Activated naive CD8-positive, alpha-beta T cell treated with anti-CD3 and anti-CD28 coated beads, Interleukin-2, amount 10 ng/mL, durations not matched to agents 7 days and 5 days (primary cell): ENCODE results near the gene ATP13A1. TPM values are rescaled to one million over a fixed set of nuclear protein-coding genes. Genes with fewer than 3 reads are reported as not detected.
"Not testable (repeated sequence)": the region's sequence is repeated elsewhere in the genome, so short reads cannot be mapped to it uniquely, and the experiment has no call there.

Experiments used
- ATAC-seq: fragments of 150-1000 bp; cut with Tn5 transposase; one replicate; pipeline ENCODE4 v1.10.0; 2021; ENCODE audit warnings: low read depth, moderate library complexity
- POLR2A ChIA-PET: fragments of 350-600 bp; sonication (Branson Sonifier 250); formaldehyde crosslinking; loops from one replicate; lab custom pipeline; 2021; ENCODE audit warnings: antibody characterized with exemption; lab: Charles Lee
- DNase-seq: peaks from one replicate; pipeline ENCODE4 v3.0.0; 2021
- H3K27ac Mint-ChIP-seq: one replicate; pipeline ENCODE4 v1.8.0; 2022; ENCODE audit warnings: mild to moderate bottlenecking, mixed read lengths
- H3K27me3 Mint-ChIP-seq: one replicate; pipeline ENCODE4 v1.8.0; 2022; ENCODE audit warnings: mild to moderate bottlenecking, moderate library complexity, mixed read lengths
- H3K36me3 Mint-ChIP-seq: one replicate; pipeline ENCODE4 v1.8.0; 2021; ENCODE audit warnings: mild to moderate bottlenecking, mixed read lengths
- H3K4me1 Mint-ChIP-seq: one replicate; pipeline ENCODE4 v1.8.0; 2021; ENCODE audit warnings: mixed read lengths
- H3K4me3 Mint-ChIP-seq: one replicate; pipeline ENCODE4 v1.8.0; 2022; ENCODE audit warnings: mild to moderate bottlenecking, moderate library complexity, mixed read lengths
- H3K9me3 Mint-ChIP-seq: one replicate; pipeline ENCODE4 v1.8.0; 2021; ENCODE audit warnings: mixed read lengths
- total RNA-seq, 2 experiments: library from RNA; stranded (reverse); gene quantifications; one replicate each; pipeline ENCODE4 v1.2.3, GENCODE V29; 2021

ATP13A1 gene
- 100 to 1,000 TPM; 108 to 115 TPM for total RNA-seq

GRCh38 chr19:19663256-19664120, at the start of gene ATP13A1:
Gene ATP13A1 (minus strand): TSS chr19:19663676. CDS start chr19:19663666, 10 bp downstream.
- peaks cover 26% of the 10 kb centered on the region for H3K4me1 Mint-ChIP-seq
- H3K9me3 Mint-ChIP-seq, result no peaks in the 10 kb centered on the region
- ATAC-seq (peak; percentile 79), DNase-seq (peak; percentile 92)
- H3K36me3 Mint-ChIP-seq, result peaks cover 32% of the 10 kb centered on the region
- peak within 1 kb of the TSS; percentile 93 for H3K4me3 Mint-ChIP-seq
- H3K27me3 Mint-ChIP-seq, result no peaks in the 10 kb centered on the region
- POLR2A ChIA-PET, result interaction anchor here (0.5 to 3.0 kb wide), 22 partner anchors 10 to 901 kb away, joined by 3 to 17 read pairs (median 4); partner anchors contain the start of genes LPAR2, NDUFA13, PBX4 and ZNF14
- H3K27ac Mint-ChIP-seq, result peak within 1 kb of the TSS; percentile 98

GRCh38 chr19:19711934-19712828, 48.7 kb upstream of the ATP13A1 start:
- Mint-ChIP-seq H3K9me3 (peaks cover 37% of the 10 kb centered on the region), H3K4me3 (no peak overlapping the region), H3K36me3 (peaks cover 87% of the 10 kb centered on the region), H3K4me1 (no peaks in the 10 kb centered on the region), H3K27me3 (no peaks in the 10 kb centered on the region), H3K27ac (no peak overlapping the region)
- POLR2A ChIA-PET, result no interaction called here
- ATAC-seq (no peak), DNase-seq (no peak)

- Mint-ChIP-seq H3K4me3 (no peak overlapping the region), H3K4me1 (no peaks in the 10 kb centered on the region), H3K27ac (no peak overlapping the region), H3K27me3 (no peaks in the 10 kb centered on the region), H3K9me3 (peaks cover 35% of the 10 kb centered on the region), H3K36me3 (peaks cover 82% of the 10 kb centered on the region)
- POLR2A ChIA-PET, result no interaction called here
- no peak for DNase-seq
- no peak for ATAC-seq
These were observed 47.9 kb upstream of the ATP13A1 start for GRCh38 chr19:19711306-19711933.

GRCh38 chr19:19710506-19710905, 47.0 kb upstream of the ATP13A1 start:
- DNase-seq (no peak), ATAC-seq (no peak)
- no peaks in the 10 kb centered on the region for H3K4me1 Mint-ChIP-seq
- H3K4me3 Mint-ChIP-seq, result no peak overlapping the region
- H3K9me3 Mint-ChIP-seq, result peaks cover 36% of the 10 kb centered on the region
- POLR2A ChIA-PET, result no interaction called here
- H3K27me3 Mint-ChIP-seq, result no peaks in the 10 kb centered on the region
- no peak overlapping the region for H3K27ac Mint-ChIP-seq
- H3K36me3 Mint-ChIP-seq, result peaks cover 79% of the 10 kb centered on the region

- H3K27me3 Mint-ChIP-seq, result no peaks in the 10 kb centered on the region
- POLR2A ChIA-PET, result interaction anchor here (0.5 kb wide), 1 partner anchor 313 kb away, joined by 3 read pairs; no protein-coding TSS in a partner anchor
- no peak overlapping the region for H3K4me3 Mint-ChIP-seq
- peaks cover 49% of the 10 kb centered on the region for H3K36me3 Mint-ChIP-seq
- no peak overlapping the region for H3K27ac Mint-ChIP-seq
- ATAC-seq (no peak), DNase-seq (no peak)
- no peaks in the 10 kb centered on the region for H3K4me1 Mint-ChIP-seq
- H3K9me3 Mint-ChIP-seq, result peaks cover 45% of the 10 kb centered on the region
These were observed 41.4 kb upstream of the ATP13A1 start for GRCh38 chr19:19704836-19705235.

- DNase-seq, H3K27me3 Mint-ChIP-seq, POLR2A ChIA-PET, ATAC-seq, H3K4me1 Mint-ChIP-seq, H3K27ac Mint-ChIP-seq, H3K4me3 Mint-ChIP-seq: not testable (repeated sequence)
- H3K9me3 Mint-ChIP-seq, result peaks cover 30% of the 10 kb centered on the region
- H3K36me3 Mint-ChIP-seq, result peaks cover 26% of the 10 kb centered on the region
These were observed 37.0 kb upstream of the ATP13A1 start for GRCh38 chr19:19700493-19700892.

- Mint-ChIP-seq H3K27me3 (no peaks in the 10 kb centered on the region), H3K4me3 (no peak overlapping the region), H3K36me3 (peaks cover 12% of the 10 kb centered on the region), H3K4me1 (no peaks in the 10 kb centered on the region), H3K27ac (no peak overlapping the region), H3K9me3 (peaks cover 19% of the 10 kb centered on the region)
- POLR2A ChIA-PET, result interaction anchor here (1.2 kb wide), 1 partner anchor 168 kb away, joined by 3 read pairs; the partner anchor contains the start of gene ZNF253
- no peak for ATAC-seq
- DNase-seq, result no peak
These were observed 34.1 kb upstream of the ATP13A1 start for GRCh38 chr19:19697589-19697988.

GRCh38 chr19:19696386-19696785, 32.9 kb upstream of the ATP13A1 start:
- Mint-ChIP-seq H3K4me1 (no peaks in the 10 kb centered on the region), H3K9me3 (peaks cover 19% of the 10 kb centered on the region), H3K27ac (no peak overlapping the region), H3K4me3 (no peak overlapping the region), H3K36me3 (peaks cover 16% of the 10 kb centered on the region), H3K27me3 (no peaks in the 10 kb centered on the region)
- POLR2A ChIA-PET, result no interaction called here
- ATAC-seq (no peak), DNase-seq (no peak)

- Mint-ChIP-seq H3K36me3 (peaks cover 29% of the 10 kb centered on the region), H3K9me3 (peaks cover 10% of the 10 kb centered on the region), H3K4me1 (no peaks in the 10 kb centered on the region), H3K27ac (no peak overlapping the region), H3K4me3 (no peak overlapping the region), H3K27me3 (no peaks in the 10 kb centered on the region)
- POLR2A ChIA-PET, result no interaction called here
- ATAC-seq (no peak), DNase-seq (no peak)
These were observed 28.2 kb upstream of the ATP13A1 start for GRCh38 chr19:19691683-19692082.

GRCh38 chr19:19689023-19689422, 25.5 kb upstream of the ATP13A1 start:
- H3K4me1 Mint-ChIP-seq, H3K9me3 Mint-ChIP-seq, H3K27me3 Mint-ChIP-seq, H3K4me3 Mint-ChIP-seq, DNase-seq, ATAC-seq, H3K27ac Mint-ChIP-seq: not testable (repeated sequence)
- peaks cover 44% of the 10 kb centered on the region for H3K36me3 Mint-ChIP-seq
- POLR2A ChIA-PET, result interaction anchor here (0.7 to 0.8 kb wide), 2 partner anchors 20 to 132 kb away, joined by 4 to 5 read pairs; partner anchors contain the start of genes ZNF101 and ZNF506

- ATAC-seq (peak; percentile 40), DNase-seq (no peak)
- Mint-ChIP-seq H3K36me3 (peaks cover 56% of the 10 kb centered on the region), H3K4me1 (no peaks in the 10 kb centered on the region), H3K27ac (no peak overlapping the region), H3K9me3 (peaks cover 18% of the 10 kb centered on the region), H3K27me3 (no peaks in the 10 kb centered on the region), H3K4me3 (no peak overlapping the region)
- POLR2A ChIA-PET, result interaction anchor here (2.9 kb wide), 1 partner anchor 18 kb away, joined by 15 read pairs; the partner anchor contains the start of gene ZNF101
These were observed 23.6 kb upstream of the ATP13A1 start for GRCh38 chr19:19687090-19687489.

GRCh38 chr19:19686580-19686979, 23.1 kb upstream of the ATP13A1 start:
- Mint-ChIP-seq H3K4me1 (no peaks in the 10 kb centered on the region), H3K27me3 (no peaks in the 10 kb centered on the region), H3K9me3 (peaks cover 18% of the 10 kb centered on the region), H3K36me3 (peaks cover 59% of the 10 kb centered on the region), H3K4me3 (no peak overlapping the region), H3K27ac (no peak overlapping the region)
- DNase-seq, result no peak
- POLR2A ChIA-PET, result interaction anchor here (1.0 to 2.9 kb wide), 3 partner anchors 10 to 25 kb away, joined by 3 to 15 read pairs (median 8); partner anchors contain the start of gene ZNF101
- ATAC-seq, result no peak
